H1 (cell line): ENCODE measurements around the gene THBD. TPM values are rescaled to one million over a fixed set of nuclear protein-coding genes. Genes with fewer than 3 reads are reported as not detected.

Experiments used
- FOSL1 ChIP-seq: IDR thresholded peaks from 2 replicates; pipeline ENCODE4 v1.6.1; 2011; ENCODE audit warnings: mild to moderate bottlenecking, low read depth, low read length, moderate library complexity; ENCODE audit not compliant: insufficient read depth
- RAD21 ChIP-seq, 2 experiments: IDR thresholded peaks in 1 of 2; conservative IDR thresholded peaks in 1 of 2; 2 replicates each; pipeline ENCODE4 v1.6.1; 2011; ENCODE audit warnings: low read depth in 2 of 2, low read length in 2 of 2, improper control_type of control experiment in 1 of 2, inconsistent platforms in 1 of 2, mild to moderate bottlenecking in 1 of 2, moderate library complexity in 1 of 2
- polyA plus RNA-seq, 7 experiments: library from polyadenylated mRNA; depleted of rRNA in 3 of 7; stranded (reverse) in 5 of 7; unstranded in 2 of 7; fragments of >200 nt in 5 of 7; fragments of 200-250 nt in 2 of 7; gene quantifications; 1 replicate in 5 of 7; 2 replicates in 1 of 7; 4 replicates in 1 of 7; pipeline versions ENCODE4 v1.2.1 to v1.2.3, GENCODE V29; 2011 to 2013; ENCODE audit warnings: missing spikeins in 2 of 7, mixed read lengths in 2 of 7
- total RNA-seq: library from RNA; stranded (reverse); fragmentation: NEBNext Ultra II Directional; extraction: Animal tissue kit (Norgen Biotek cat#: 25700); gene quantifications from 2 replicates; pipeline ENCODE4 v1.2.1, GENCODE V29; 2021

Gene THBD
- total and polyA plus RNA-seq, 2 of the 8 experiments (the other 6 are each of a cell fraction or from before 2014, with no cell fraction given) = 0.21 to 0.43 TPM

DNA sequence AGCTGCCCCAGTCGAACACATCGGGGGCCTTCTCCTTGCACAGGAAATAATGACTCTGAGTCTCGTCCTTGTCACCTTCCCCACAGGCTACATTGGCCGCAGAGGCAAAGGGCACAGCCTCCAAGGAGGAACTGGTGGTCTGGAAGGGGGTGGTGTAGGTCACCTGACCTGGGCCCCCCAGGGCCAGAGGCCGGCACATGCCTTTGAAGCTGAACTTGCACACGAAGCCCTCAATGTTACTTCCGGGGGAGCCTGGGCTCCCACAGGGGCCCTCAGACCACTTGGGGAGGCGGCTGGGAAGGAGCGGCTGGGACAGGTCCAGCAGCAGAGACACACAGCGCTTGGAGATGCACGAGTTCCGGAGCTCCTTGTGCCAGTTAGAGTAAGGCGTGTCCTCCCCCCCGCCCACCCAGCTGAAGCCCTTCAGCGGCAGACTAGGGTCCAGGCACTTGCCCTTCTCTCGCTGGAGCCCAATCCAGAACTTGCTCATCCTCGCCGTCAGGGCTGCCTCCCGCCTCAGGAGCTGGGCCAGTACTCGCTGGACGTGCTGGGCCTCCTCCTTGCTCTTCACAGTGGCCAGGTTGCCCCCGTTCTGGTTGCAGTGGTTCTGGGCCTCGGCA, 36.1 kb upstream of the THBD start (continued):
- TF ChIP-seq RAD21 (IDR thresholded peaks at IDR 0.05 in 1 of 2, conservative IDR thresholded peaks at IDR 0.05 in 1 of 2; ENCODE audit: low read depth in 2 of 2, low read length in 2 of 2) (no peak), FOSL1 (no peak)
